ENCODE results near the gene ZBTB44.

The ZBTB44 gene

DNA sequence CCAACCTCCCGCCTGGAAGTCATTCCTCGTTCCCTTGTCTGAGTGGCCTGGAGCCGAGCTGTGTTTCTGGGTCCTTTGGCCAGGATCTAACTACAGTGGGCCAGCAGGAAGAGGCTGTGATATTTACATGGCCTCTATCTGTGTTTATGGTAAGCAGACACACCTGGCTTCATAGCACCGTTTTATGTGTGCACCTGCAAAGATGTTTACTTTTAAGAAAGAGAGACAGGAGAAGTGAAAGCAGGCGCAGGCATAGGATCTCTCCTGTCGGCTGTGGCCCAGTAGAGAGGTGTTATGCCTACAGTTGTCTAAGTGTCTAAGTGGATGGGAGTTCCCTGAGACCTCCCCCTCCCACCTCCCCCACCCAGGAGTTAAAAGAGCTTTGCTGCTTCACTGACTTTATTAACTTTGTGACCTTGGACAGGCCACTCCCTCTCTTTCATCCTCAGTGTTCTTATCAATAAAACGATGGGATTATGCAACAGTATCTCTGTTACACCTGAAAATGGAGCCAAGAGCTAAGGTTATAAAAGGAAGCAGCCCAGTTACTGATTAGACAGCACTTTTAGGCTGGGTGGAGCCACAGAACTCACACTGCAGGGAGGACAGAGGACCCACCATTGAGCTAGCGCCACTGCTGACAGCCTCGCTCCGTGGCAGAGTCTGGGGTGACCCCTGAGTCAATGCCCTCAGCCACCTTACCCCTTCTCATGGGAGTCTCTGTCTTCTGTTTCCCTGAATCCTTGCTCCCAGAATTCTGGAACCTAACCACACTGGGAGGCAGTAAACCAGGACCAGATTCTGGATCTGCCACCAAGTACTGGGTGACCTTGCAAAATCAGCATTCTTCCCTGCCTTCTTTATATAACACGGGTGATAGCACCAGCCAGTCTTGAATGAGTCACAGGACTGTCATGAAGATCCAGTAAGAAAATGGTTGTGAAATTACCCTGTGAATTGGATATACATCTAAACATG lies 133.1 kb downstream of the ZBTB44 start:
- H3K27ac Mint-ChIP-seq: no peak overlapping the region
- H3K4me3 Mint-ChIP-seq: no peak overlapping the region
- H3K4me1 Mint-ChIP-seq: no peaks in the 10 kb centered on the region
- no peaks in the 10 kb centered on the region for H3K9me3 Mint-ChIP-seq
- no peaks in the 10 kb centered on the region for H3K36me3 Mint-ChIP-seq
- CTCF ChIA-PET: no interaction called here
- peaks cover 19% of the 10 kb centered on the region for H3K27me3 Mint-ChIP-seq
- no peak for DNase-seq

GRCh38 chr11:130180896-130181294 lies 133.8 kb downstream of the ZBTB44 start:
- peaks cover 2% of the 10 kb centered on the region for H3K9me3 Mint-ChIP-seq
- H3K4me1 Mint-ChIP-seq: no peaks in the 10 kb centered on the region
- H3K36me3 Mint-ChIP-seq: no peaks in the 10 kb centered on the region
- H3K27me3 Mint-ChIP-seq: peaks cover 19% of the 10 kb centered on the region
- no peak overlapping the region for H3K27ac Mint-ChIP-seq
- CTCF ChIA-PET: no interaction called here
- no peak for DNase-seq
- no peak overlapping the region for H3K4me3 Mint-ChIP-seq

DNA sequence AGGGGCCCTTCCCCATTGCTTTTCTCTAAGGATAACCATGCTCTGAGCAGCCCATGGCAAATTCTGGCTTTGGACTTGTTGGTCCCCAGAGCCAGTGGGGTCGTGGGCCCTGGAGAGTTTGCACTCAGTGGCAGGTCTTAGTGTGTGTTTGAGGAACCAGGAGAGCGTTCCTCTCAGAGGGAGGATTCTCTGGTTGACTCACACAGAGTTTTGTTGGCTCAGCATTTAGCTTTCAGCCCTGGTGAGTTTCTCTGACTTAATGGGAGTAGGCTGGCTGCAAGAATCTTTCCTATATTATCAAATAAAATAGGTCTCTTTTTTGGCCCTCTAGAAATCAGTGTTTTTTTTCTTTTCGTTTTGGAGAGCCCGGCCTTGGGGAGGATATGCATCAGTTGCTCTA lies 134.2 kb downstream of the ZBTB44 start:
- Mint-ChIP-seq H3K9me3 (peaks cover 2% of the 10 kb centered on the region), H3K27ac (no peak overlapping the region), H3K4me1 (no peaks in the 10 kb centered on the region), H3K4me3 (no peak overlapping the region), H3K36me3 (no peaks in the 10 kb centered on the region), H3K27me3 (peaks cover 15% of the 10 kb centered on the region)
- CTCF ChIA-PET: no interaction called here
- no peak for DNase-seq

GRCh38 chr11:130179396-130180306 lies 135.1 kb downstream of the ZBTB44 start:
- no peaks in the 10 kb centered on the region for H3K36me3 Mint-ChIP-seq
- no peaks in the 10 kb centered on the region for H3K4me1 Mint-ChIP-seq
- no peak for DNase-seq
- H3K27me3 Mint-ChIP-seq: peaks cover 9% of the 10 kb centered on the region
- CTCF ChIA-PET: no interaction called here
- H3K27ac Mint-ChIP-seq: no peak overlapping the region
- peaks cover 7% of the 10 kb centered on the region for H3K9me3 Mint-ChIP-seq
- H3K4me3 Mint-ChIP-seq: no peak overlapping the region

DNA sequence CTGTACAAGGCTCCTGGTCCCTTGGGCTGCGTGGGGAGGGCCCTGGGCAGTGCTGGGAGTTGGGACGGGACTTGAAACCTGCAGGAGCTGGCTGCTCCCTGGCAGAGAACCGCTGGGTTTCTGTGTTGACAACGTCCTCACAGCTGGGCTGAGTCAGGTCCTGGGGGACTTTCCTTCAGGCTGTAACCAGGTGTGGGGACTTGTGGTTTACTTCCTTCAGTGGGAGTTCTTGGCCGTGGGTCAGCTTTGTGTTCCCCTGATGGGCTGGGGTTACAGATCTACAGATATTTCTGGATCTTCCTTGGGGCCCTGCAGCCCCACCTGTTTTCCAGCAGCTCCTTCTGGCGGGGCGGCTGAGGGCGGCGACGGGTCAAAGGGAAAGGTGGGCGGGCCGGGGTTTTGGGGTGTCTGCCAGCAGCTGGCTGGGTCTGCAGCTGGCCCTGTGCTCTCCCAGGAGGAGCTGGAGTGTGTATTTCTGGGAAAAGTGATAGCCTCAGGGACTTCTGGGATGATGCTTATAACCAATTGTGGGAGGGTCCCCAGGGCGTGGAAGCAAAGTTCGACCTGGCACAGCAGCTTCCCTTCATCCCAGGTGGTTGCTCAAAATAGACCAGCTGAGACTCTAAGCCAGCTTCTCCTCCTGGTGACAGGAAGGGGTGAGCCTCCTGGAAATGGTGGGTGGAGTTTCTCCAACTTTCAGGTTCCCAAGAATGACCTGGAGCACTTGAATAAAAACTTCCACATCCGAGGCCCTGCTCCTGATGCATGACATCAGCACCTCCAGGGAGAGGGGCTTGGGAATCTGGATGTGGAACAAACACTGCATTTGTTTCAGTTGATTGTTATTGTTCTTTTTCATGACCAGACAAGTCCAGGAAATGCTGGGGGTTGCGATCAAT lies 136.0 kb downstream of the ZBTB44 start:
- CTCF ChIA-PET: no interaction called here
- H3K4me1 Mint-ChIP-seq: no peaks in the 10 kb centered on the region
- peaks cover 8% of the 10 kb centered on the region for H3K27me3 Mint-ChIP-seq
- no peak overlapping the region for H3K4me3 Mint-ChIP-seq
- peaks cover 8% of the 10 kb centered on the region for H3K9me3 Mint-ChIP-seq
- no peaks in the 10 kb centered on the region for H3K36me3 Mint-ChIP-seq
- no peak overlapping the region for H3K27ac Mint-ChIP-seq
- no peak for DNase-seq

DNA sequence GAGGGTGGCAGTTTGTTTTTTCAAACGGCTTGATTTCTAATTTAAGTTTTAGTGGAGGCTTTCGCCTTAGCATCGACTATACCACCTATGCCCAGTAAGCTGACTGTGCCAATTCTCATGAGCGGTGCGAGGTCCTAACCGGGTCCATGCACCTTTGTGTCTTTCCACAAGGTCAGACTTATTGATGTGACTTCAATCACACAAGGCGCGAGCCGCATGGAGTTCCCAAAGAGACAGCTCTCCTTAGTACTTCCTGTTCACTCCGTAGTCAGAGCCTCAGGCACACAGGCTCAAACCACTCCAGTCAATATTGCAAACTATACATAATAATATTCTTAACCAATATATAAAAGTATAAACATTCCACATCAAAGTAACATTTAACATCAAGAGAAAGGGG lies 136.9 kb downstream of the ZBTB44 start:
- no peak for DNase-seq
- Mint-ChIP-seq H3K36me3 (no peaks in the 10 kb centered on the region), H3K9me3 (peaks cover 8% of the 10 kb centered on the region), H3K27ac (no peak overlapping the region), H3K27me3 (peaks cover 11% of the 10 kb centered on the region), H3K4me3 (no peak overlapping the region), H3K4me1 (no peaks in the 10 kb centered on the region)
- CTCF ChIA-PET: no interaction called here
